ENCODE data around the gene USP16.

The USP16 gene

DNA sequence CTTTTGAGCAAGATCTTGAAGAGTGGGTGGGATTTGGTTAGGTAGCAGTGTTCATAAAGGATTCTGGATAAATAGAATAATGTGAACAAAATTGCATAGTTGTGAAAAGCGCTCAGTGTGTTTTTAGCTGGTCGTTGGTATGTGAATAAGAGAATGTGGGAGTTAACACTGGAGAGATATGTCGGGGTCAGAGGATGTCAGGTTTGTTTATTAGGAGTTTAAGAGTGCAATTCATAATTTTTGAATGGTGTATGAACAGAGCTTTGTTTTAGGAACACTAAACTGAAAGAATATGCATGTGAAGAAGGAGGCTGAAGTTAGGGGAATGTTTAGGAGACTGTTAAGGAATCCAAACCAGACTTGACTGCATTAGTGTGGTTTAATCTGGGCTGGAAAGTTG lies 9.4 kb downstream of the USP16 start:
- no peak for DNase-seq

DNA sequence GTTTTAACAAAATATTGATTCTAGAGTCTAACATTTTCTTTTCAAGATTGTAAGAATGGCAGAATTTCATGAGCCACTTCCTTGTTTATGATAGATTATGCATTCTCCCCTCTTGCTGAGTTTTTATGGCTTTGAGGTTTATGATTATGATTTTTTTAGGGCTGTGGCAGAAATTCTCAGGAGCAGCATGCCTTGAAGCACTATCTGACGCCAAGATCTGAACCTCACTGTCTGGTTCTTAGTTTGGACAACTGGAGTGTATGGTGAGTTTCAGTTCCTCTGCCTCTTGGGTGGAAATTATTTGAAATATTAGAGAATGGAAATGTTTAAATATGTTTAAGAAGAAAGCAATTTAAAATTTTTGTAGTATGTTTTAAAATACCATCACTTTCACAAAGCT lies 10.2 kb downstream of the USP16 start:
- DNase-seq, result no peak

DNA sequence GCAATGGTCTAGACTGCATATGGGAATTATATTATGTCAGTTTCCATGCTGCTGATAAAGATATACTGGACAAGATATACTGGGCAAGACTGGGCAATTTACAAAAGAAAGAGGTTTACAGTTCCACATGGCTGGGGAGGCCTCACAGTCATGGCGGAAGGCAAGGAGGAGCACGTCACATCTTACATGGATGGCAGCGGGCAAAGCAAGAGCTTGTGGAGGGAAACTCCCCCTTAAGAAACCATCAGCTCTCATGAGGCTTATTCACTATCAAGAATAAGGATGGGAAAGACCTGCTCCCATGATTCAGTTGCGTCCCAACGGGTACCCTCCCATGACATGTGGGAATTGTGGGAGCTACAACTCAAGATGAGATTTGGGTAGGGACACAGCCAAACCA lies 27.8 kb downstream of the USP16 start:
- DNase-seq, result no peak

DNA sequence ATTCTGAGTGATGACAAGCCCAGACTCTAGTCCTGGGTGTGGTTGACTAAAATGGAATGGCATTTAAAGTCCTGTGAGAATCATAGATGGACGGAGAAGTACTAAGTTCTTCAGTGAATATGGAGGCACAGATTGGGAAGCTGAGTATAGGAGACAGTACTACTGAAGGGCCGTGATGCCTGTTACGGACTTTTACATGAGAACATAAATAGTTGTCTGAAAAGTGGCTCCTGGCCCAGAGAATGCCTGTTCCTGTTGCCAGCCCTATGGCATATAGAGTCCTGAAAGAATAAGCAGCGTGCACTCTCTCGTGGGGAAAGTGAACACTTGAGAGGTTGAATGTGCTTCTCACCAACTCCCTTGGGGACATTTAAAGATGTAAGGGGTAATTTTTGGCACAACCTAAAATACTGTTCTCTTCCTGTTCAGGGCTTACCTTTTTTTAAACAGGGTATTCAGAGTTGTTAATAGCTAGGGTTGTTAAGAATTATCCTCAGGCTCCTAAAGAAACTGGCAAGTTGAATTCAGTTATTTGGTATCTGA lies 28.6 kb downstream of the USP16 start:
- DNase-seq, result no peak

DNA sequence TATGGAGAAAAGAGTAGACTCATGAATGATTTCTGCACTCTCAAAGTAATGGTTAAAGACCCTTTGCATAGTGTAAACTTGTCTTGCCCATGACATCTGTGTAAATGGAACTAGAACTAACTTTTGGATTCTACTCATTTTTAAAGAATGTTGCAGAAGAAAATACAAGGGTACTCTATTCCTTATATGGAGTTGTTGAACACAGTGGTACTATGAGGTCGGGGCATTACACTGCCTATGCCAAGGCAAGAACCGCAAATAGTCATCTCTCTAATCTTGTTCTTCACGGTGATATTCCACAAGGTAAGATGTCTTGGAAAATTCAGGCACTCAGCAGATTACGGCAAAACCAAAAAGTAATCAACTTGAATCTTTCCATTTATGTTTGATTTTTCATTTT lies 29.2 kb downstream of the USP16 start:
- DNase-seq, result no peak

DNA sequence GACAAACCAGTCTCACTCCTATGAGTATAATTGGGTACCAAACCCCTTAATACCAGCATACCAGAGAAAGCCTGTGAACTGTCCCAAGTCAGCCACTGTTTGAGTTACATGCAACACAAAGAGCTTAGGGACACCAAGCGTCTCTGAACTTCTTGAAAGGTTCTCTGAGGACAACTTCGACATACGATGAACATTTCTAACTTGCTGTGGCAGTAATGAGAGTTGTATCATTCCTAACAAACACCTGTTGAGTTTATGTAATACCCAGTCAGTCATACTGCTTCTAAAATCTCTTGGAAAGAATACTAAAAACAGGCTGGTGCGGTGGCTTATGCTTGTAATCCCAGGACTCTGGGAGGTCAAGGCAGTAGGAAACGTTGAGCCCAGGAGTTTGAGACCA lies 30.6 kb downstream of the USP16 start:
- DNase-seq, result no peak

DNA sequence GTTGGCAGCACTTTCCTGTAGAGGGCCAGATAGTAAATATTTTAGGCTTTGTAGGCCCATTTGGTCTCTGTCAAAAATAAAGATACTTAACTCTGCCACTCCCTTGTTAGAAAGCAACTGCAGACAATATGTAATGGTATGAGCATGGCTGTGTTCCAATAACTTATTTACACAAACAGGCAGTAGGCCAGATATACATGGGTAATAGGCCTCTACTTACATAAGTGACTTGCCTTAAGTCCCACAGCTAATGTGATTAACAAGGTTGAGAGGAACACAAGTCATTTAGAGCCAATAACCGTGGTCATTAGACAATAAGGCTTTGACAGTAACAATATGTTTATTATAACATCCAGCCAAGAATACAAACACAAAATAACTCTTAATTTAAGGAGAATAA lies 31.5 kb downstream of the USP16 start:
- DNase-seq, result no peak

DNA sequence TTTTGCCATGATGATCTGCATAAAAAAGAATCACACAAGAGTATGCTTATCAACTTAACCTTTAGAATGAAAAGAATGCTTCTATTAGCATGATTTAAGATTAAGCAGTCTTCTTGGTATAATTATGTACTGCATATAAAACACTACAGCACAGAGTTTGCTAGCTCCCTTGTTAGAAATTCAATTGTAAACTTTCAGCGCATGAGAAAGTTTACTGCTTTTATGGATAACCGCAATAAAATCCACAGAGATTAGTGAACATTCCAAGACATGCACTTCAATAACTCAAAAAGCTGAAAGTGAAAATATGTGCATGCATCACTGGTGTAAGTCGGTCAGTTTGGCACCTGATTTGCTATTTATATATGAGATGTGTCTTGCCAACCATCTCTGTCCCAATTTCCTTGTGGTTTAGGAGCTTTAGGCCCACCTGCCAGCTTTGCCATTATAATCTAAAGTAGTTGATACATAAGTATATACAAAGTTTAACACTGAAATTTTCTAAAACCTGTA lies 32.1 kb downstream of the USP16 start:
- no peak for DNase-seq

DNA sequence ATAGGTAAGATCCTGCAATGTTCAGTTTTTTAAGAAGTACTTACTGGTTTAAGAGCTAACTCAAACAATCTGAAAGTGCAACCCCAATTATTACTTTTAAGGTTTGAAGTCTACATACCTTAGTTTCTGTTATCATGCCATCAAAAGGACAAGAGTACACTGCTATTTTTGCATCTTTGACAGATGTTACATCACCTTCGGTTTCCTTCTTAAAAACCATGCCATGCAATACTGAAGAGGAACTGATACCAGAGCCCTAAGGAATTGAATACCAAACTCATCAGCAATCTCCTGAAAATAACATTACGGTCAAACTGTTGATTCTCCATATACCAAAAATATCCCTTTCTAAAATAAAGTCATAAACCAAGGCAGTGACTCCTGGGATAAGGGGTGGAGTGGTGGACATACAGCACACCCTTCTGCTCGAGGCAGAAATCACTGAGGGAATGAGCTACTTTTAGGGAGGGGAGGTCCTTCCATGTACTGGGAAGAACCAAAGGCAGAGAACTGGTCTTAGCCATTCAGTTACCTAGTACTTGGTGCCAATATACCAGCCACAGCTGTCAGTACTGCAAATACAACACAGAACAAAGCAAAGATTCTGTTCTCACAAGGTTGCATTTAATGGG lies 40.5 kb downstream of the USP16 start:
- no peak for DNase-seq

DNA sequence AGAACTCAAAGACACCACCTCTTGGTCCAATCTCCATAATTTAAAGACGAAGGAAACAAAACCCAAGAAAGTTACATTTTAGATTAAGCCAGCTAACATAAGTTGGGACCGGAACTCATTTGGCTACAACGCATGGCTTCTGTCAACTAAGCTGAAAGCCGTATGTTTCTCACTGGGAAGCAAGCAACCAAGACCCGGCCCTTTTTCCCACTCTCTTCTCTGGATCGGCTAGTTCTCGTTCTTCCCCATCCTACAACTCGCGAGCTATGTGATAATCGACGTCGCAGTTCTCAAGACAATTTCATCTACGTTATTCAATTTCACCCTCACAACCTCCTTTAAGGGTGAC lies 48.4 kb downstream of the USP16 start:
- DNase-seq, result no peak

DNA sequence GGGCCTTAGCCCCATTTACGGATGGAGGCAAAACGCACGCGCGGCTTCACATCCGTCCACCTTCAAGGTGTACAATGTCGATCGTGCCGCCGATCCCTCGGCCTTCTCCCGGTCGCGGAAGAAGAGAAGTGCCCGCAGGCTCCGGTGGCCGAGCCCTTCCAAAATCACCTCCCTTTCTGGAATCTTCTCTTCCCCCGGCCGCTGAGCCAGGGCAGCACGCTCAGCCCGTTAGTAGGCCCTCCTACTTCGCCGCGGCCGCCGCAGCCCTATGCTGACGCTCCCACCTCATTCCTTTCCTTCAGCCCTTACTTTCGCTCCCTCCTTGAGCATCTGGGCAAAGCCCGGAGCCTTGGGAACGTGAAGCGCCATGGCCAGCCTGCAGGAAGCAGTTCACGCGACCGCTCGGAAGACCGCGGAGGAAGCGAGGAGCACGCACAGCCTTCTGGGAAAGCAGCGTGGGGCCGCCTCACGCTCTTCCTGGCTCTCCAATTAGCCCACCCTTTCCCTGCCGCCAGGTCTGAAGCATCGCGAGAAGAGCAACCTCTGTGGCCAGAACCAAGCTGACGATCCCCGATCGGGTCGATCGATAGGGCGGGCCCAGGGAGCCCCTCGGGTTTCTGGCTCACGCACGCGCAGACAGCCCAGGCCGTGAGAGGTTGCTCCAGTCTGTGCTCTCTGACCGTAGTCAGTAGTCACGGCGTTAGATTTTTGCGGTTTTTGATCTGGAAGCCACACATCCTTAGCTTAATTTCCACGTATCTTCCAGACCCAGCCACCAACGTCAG lies 48.9 kb downstream of the USP16 start, which contains the start of gene CCT8:
Gene CCT8 (minus strand): TSS at position 427 of the 785 bp plus-strand sequence. CDS start 58 bp downstream, at position 369.
- DNase-seq, result peak; percentile 98

DNA sequence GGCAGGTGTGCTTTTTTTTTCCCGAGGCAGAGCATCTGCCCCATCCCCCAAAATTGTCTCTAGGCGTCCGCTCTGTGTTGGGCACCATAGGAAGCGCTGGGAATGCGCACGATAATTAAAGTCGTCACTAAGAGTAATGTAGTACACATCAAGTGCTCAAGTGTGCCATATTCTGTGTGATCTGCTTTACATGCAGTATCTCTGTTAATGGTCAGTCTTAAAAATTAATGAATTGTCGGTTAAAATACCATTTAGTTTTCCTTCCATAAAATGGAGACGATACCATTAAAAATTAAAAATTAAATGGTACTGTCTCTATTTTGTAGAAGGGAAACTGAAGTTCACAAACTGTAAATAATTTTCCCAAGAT lies 49.5 kb downstream of the USP16 start:
- DNase-seq, result no peak

DNA sequence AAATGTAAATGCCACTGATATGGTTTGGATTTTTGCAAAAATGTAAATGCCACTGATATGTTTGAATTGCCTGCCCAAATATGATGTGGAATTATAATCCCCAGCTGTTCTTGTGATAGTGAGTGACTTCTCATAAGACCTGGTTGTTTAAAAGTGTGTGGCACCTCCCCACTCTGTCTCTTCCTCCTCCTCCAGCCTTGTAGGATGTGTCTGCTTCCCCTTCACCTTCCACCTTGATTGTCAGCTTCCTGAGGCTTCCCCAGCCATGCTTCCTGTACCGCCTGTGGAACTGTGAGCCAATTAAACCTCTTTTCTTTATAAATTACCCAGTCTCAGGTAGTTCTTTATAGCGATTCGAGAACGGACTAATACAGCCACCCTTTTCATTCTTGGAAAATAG lies 50.3 kb downstream of the USP16 start:
- no peak for DNase-seq

DNA sequence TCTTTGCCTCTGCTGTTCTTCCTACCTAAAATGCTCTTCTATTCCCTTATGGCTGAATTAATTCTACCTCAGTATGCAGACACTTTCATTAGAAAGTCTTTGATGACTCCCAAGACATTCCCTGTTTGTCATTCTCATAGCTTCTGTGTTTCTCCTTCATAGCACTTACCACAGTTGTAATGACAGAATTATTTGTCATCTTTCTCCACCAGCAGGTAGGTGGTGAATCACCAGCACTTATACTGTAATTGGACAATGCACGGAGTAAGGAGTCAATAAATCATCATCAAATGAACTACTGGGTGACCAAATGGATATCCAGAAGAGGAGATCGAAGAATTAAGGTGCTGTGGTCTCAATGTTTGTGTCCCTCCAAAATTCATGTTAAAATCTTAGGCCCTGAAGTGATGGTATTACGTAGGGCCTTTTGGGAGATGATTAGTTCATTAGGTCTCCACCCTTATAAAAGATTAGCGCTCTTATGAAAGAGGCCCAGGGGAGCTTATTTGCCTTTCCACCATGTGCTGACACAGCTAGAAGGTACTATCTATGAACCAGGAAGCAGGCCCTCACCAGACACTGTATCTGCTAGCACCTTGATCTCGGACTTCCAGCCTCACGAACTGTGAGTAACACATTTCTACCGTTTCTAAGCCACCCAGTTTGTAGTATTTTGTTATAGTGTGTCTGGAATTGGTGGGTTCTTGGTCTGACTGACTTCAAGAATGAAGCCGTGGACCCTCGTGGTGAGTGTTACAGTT lies 51.4 kb downstream of the USP16 start:
- no peak for DNase-seq

DNA sequence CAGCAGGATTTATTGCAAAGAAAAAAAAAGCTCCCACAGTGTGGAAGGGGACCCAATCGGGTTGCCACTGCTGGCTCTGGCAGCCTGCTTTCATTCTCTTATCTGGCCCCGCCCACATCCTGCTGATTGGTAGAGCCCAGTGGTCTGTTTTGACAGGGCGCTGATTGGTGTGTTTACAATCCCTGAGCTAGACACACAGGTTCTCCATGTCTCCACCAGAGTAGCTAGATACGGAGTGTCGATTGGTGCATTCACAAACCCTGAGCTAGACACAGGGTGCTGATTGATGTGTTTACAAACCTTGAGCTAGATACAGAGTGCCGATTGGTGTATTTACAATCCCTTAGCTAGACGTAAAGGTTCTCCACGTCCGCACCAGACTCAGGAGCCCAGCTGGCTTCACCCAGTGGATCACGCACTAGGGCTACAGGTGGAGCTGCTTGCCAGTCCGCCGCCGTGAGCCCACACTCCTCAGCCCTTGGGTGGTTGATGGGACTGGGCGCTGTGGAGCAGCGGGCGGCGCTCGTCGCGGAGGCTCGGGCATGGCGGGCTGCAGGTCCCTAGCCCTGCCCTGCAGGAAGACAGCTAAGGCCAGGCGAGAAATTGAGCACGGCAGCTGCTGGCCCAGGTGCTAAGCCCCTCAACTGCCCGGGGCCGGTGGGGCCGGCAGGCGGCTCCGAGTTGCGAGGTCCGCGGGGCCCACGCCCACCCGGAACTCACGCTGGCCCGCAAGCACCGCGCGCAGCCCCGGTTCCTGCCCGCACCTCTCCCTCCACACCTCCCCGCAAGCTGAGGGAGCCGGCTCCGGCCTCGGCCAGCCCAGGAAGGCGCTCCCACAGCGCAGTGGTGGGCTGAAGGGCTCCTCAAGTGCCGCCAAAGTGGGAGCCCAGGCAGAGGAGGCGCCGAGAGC lies 52.5 kb downstream of the USP16 start:
- DNase-seq, result peak; percentile 38

DNA sequence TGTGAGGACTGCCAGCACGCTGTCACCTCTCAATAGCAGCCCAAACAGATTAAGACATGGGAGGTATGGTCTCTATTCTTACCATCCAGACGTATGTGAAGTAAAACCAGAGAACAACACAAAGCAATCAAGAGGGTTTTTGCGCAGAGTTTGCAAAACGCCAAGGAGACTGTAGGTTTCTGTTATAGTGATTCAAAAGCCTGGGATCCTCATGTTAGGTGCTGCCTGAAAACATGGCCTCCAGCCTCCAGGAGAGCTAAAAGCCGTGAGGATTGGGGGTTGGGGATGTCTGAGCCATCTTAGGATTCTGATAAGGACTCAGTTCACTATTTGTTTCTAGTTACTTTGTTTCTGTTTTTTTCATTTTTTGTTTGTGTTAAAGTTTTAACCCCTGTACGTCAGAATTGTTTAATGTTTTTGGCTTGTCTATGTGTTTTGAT lies 53.2 kb downstream of the USP16 start:
- DNase-seq, result peak; percentile 62

DNA sequence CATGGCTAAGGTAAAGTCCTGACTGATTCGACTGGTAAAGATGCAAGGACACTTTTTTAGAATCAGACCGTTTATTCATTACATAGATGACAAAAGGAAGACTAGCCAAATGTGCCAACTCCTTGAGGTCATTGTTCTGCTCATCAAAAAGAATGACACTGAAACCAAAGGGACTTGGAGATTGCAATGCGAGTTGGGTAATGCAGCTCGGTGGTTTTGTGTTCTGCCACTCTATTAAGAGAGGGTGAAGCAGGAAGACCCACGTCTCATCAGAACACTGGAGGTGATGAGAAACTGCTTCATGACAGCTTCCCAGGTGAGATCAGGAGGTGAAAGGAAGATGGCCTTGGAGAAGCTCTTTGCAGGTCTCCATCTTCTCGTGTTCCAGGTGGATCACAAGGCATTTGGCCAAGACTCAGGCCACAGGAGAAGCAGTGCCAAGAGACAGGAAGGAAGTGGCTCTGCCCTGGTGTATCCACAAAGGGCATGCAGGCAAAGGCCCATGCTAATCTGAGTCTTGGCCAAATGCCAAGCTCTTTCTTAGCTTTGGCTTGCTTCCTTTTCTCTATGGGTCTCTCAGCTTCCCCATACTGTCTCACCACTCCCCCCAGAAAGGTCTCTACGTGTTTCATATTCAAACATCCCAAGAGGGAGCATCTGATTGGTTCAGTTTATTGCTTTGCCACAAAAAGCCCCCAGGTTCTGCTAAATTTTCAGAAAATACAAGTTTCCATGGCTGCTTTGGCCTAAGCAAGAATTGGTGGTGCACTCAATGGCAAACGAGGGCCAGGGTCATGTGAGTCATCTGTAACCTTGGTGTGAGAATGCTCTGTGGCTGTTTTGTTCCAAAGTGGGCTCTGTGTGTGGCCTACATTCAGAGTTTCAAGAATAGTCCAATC lies 54.6 kb downstream of the USP16 start:
- DNase-seq, result no peak

DNA sequence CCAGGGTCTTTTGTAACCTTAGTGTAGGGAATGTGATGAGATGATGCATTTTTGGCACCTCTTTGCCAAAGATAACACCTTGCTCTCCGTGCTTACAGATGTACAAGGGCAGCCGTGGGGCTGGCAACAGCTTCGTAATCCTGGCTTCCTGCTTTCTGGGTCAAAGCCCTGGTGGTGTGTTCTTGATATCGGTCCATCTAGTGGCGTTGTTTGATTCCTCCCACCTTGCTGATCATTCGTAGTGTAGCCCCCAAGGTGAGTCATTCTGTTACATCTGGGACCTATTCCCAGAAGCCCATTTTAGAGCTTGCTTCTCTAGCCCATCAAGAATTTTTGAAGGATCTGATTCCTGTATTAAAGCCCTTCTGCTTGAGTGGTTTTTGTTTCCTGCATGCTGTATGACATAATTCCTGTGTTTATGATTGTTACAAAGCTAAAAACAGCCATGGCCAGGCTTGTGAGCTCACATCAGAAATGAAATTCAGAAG lies 56.0 kb downstream of the USP16 start:
- DNase-seq, result no peak

DNA sequence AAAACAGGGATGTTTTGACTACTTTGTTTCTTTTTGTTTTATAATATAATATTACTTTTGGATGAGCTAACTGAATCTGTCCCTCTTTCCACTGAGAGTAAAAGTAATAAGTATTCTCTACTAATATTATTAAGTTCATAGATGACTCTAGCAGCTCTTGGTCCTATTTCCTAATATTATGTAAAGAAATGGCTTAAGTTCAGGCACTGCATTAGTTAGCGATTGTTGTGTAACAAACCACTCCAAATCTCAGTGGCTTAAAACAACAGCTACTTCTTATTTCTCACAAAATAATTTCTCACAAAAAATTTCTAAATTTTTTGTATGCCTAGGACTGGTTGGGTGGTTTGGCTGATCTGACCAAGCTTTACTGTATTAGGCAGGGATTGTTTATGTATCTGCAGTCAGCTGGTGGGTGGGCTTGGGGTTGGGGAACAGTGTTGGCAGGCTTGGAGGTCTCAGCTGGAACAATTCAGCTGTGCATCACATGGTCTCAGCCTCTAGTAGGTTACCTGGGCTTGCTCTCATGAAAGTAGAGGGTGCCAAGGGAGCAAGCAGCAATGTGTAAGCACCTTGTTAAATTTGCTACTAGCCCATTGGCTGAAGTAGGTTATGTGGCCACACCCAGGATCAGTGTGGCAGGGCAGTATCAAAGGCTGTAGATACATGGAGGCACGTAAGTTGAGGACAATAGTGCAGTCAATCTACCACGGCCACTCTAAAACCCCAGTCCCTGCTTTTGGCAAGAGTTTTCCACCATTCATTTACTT lies 57.8 kb downstream of the USP16 start:
- DNase-seq, result no peak

DNA sequence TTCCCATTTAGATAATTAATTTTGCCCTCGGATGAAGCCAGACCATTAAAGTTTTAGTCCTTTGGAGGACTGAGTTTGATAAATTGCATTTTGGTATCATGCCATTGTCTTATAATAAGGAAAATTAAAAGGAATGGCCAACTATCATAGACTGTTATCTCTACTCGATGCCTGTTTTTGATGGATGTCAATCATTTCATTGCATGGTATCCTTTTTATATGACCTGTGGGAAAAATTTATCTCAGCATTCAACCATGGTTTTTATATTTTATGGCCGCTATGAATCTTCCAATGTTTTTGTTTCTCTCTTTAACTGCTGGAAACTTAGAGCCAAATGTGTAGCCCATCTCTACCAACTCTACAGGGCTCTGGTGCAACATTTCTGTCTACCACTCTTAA lies 58.8 kb downstream of the USP16 start:
- no peak for DNase-seq
